Tibial artery (tissue), 4 donors: ENCODE results near the gene PPP2R1B.

ENCODE experiments used
- DNase-seq, 2 donors: peaks; one replicate each; pipeline ENCODE4 v3.0.0-alpha.2; 2019
- H3K27ac ChIP-seq, 2 donors: fragments of 200-600 bp; sonication (generic) in 1 of 2; 1 replicate in 1 of 2; 2 replicates in 1 of 2; pipeline ENCODE4 v1.5.1; 2018 to 2019; ENCODE audit warnings: mild to moderate bottlenecking in 1 of 2
- H3K27me3 ChIP-seq, 2 donors: fragments of 200-600 bp; sonication (generic) in 1 of 2; one replicate each; pipeline versions ENCODE4 v1.5.1 to v1.6.0; 2016 to 2019
- H3K36me3 ChIP-seq, 3 donors: fragments of 200-600 bp; sonication (generic) in 2 of 3; one replicate each; pipeline ENCODE4 v1.5.1; 2016 to 2019; ENCODE audit warnings: mild to moderate bottlenecking in 2 of 3
- H3K4me1 ChIP-seq, 4 donors: fragments of 200-600 bp; sonication (generic) in 2 of 4; 1 replicate in 3 of 4; 2 replicates in 1 of 4; pipeline ENCODE4 v1.5.1; 2016 to 2019
- H3K4me3 ChIP-seq, 2 donors: fragments of 200-600 bp; sonication (generic) in 1 of 2; 1 replicate in 1 of 2; 2 replicates in 1 of 2; pipeline ENCODE4 v1.5.1; 2018 to 2019; ENCODE audit warnings: mild to moderate bottlenecking in 2 of 2
- H3K9me3 ChIP-seq, 3 donors: fragments of 200-600 bp; sonication (generic) in 1 of 3; one replicate each; pipeline ENCODE4 v1.5.1; 2016 to 2019
- intact Hi-C: fragments of 100-400 bp; cut with DNase I; formaldehyde crosslinking; loops from one replicate; pipeline ENCODE4 v1.15.0; 2023; ENCODE audit warnings: low total_unique reads
- TF ChIP-seq, protein P1 (sequence below), 2 experiments: fragments of 200-600 bp in 1 of 2; fragments of 450-650 bp in 1 of 2; IDR thresholded peaks; one replicate each; pipeline ENCODE4 v1.5.1; 2017 to 2019; ENCODE audit warnings: antibody characterized with exemption in 2 of 2, mild to moderate bottlenecking in 1 of 2, moderate library complexity in 1 of 2

The PPP2R1B gene

DNA sequence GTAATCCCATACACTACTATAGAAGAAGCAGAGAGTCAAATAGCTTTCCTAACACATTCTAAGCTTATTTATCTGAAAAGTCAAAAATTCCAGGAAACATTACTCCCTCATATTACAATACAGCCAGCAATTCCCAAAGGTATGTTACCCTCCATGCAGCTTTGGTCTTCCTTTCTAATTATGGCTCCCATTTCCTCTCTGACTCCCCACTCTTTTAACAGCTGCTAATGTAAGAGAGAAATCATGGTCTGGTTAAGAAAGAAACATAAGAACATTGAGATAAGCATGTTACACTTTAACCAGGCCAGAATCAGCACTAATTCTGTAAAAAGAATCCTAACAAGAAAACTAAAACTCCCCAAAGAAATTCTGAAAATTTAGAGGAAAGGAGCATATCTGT, 6.8 kb downstream of the PPP2R1B start:
- H3K36me3 ChIP-seq = peaks cover 50 to 97% (median 52%) of the 10 kb centered on the region in 3 donors
- intact Hi-C loops = no loop called here
- no peaks in the 10 kb centered on the region for H3K27me3 ChIP-seq
- TF ChIP-seq, protein P1, sequence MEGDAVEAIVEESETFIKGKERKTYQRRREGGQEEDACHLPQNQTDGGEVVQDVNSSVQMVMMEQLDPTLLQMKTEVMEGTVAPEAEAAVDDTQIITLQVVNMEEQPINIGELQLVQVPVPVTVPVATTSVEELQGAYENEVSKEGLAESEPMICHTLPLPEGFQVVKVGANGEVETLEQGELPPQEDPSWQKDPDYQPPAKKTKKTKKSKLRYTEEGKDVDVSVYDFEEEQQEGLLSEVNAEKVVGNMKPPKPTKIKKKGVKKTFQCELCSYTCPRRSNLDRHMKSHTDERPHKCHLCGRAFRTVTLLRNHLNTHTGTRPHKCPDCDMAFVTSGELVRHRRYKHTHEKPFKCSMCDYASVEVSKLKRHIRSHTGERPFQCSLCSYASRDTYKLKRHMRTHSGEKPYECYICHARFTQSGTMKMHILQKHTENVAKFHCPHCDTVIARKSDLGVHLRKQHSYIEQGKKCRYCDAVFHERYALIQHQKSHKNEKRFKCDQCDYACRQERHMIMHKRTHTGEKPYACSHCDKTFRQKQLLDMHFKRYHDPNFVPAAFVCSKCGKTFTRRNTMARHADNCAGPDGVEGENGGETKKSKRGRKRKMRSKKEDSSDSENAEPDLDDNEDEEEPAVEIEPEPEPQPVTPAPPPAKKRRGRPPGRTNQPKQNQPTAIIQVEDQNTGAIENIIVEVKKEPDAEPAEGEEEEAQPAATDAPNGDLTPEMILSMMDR (IDR thresholded peaks at IDR 0.05) = no peak
- no peak for DNase-seq
- no peak overlapping the region for H3K27ac ChIP-seq
- H3K4me1 ChIP-seq = peaks cover 0 to 25% (median 9%) of the 10 kb centered on the region in 4 donors
- no peaks in the 10 kb centered on the region for H3K9me3 ChIP-seq
- no peak overlapping the region for H3K4me3 ChIP-seq

DNA sequence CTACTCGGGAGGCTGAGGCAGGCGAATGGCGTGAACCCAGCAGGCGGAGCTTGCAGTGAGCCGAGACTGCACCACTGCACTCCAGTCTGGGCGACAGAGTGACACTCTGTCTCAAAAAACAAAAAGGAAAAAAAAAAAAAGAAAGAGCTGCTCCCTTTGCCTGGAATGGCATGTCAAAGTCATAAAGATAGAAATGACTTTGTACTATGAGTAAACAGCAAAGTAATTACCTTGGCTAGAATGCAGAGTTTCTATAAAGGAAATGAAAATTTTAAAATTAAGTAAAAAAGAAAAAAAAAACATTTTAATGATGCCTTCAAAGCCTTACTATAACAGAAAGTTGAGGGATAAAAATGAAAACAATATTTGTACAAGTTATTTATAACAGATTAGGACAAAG, 10.1 kb downstream of the PPP2R1B start:
- intact Hi-C loops = no loop called here
- Histone ChIP-seq H3K36me3 (peaks cover 76 to 93% (median 83%) of the 10 kb centered on the region in 3 donors), H3K4me3 (no peak overlapping the region), H3K4me1 (no peaks in the 10 kb centered on the region), H3K9me3 (no peaks in the 10 kb centered on the region), H3K27ac (no peak overlapping the region), H3K27me3 (no peaks in the 10 kb centered on the region)
- TF ChIP-seq, protein P1 (IDR thresholded peaks at IDR 0.05) = no peak
- no peak for DNase-seq

DNA sequence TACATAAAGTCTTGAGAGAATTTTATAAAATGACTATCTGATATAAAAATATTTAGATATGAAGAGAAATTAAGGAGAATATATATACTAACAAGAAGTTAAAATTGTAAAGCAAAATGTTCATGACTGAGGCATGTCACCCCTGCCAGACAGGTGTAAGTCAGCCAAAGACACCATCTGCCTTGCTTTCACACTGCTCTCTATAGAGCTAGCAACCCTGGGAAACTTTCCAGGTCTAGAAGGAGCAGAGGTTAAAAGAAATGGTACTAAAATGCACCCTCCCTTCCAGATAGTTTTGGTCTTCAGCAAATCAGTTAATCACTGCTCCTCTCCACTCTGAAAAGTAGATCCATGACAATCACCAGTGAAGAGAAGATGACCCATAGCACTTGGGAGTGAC, 16.5 kb downstream of the PPP2R1B start:
- H3K36me3 ChIP-seq = peaks cover 53 to 72% (median 56%) of the 10 kb centered on the region in 3 donors
- H3K27me3 ChIP-seq = no peaks in the 10 kb centered on the region
- H3K4me3 ChIP-seq = no peak overlapping the region
- peaks cover 0 to 23% (median 12%) of the 10 kb centered on the region in 4 donors for H3K4me1 ChIP-seq
- no peak overlapping the region for H3K27ac ChIP-seq
- TF ChIP-seq, protein P1 (IDR thresholded peaks at IDR 0.05) = no peak
- intact Hi-C loops = no loop called here
- DNase-seq = no peak
- H3K9me3 ChIP-seq = no peaks in the 10 kb centered on the region

DNA sequence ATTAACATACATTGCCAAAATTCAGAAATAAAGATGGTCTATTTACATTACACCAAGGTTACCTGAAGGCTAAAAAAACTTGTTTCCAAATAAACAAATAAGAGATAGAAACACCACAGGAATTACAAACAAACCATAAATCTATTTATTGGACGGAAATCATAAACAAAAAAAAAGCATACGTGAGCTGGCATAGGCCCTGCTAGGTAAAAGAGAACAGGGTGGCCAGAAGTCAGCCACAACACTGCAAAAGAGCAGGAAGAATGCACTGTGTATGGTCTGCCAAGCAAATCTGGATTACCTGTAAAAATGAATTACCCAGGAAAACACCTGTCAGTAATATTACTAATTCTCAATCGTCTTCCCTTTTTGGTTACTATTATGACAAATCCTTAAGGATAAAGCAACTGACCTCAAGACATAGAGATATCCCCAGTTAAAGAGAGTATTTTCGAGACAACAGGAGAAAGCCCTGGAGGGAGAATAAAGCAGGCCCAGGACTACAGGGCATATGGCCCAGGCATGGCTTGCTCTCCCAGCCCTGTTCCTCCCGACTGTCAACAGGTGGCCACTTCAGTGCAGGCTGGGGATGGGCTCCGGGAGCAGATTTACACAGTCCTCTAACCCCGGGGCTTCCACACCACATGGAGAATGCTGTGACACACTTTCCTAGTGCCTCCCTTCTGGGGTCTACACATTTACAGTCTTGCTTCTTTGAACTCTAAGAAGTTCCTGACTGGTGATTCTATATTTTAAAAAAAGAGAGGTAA, 18.0 kb downstream of the PPP2R1B start:
- Histone ChIP-seq H3K36me3 (peaks cover 43 to 66% (median 48%) of the 10 kb centered on the region in 3 donors), H3K27ac (peak overlapping the region; percentile 2 to 61), H3K4me3 (no peak overlapping the region), H3K27me3 (no peaks in the 10 kb centered on the region), H3K4me1 (peaks cover 0 to 31% (median 14%) of the 10 kb centered on the region in 4 donors), H3K9me3 (no peaks in the 10 kb centered on the region)
- TF ChIP-seq, protein P1 (IDR thresholded peaks at IDR 0.05) = no peak
- intact Hi-C loops = no loop called here
- DNase-seq = no peak

DNA sequence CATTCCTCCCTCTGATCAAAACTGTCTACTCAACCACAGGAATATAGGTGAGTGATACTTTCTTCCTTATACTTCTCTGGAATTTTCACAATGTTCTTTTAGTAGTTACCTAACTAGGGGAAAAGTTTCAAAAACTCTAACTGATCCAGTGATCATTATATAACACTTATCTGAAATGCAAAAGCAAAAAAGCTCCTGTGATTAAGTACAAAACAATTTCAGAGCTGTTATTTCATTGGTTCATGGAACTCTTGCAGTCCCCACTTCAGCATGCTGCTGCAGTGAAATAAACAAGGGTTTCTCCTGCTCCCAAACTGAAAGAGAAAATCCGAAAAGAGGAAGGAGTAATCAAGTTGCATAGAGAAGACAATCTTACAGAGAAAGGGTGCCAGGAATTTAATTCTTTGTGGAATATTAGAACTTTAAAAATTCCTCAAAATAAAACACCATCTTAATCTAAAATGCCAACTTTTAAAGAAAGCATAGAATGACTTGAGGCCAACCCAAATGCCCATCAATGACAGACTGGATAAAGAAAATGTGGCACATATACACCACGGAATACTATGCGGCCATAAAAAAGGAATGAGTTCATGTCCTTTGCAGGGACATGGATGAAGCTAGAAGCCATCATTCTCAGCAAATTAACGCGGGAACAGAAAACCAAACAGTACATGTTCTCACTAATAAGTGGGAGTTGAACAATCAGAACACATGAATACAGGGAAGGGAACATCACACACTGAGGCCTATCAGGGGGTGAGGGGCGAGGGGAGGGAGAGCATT, 20.3 kb downstream of the PPP2R1B start:
- Histone ChIP-seq H3K9me3 (no peaks in the 10 kb centered on the region), H3K27ac (peak overlapping the region; percentile 54 to 61), H3K4me3 (no peak overlapping the region), H3K27me3 (no peaks in the 10 kb centered on the region), H3K36me3 (peaks cover 41 to 67% (median 45%) of the 10 kb centered on the region in 3 donors), H3K4me1 (peaks cover 0 to 31% (median 14%) of the 10 kb centered on the region in 4 donors)
- intact Hi-C loops = no loop called here
- DNase-seq = no peak
- TF ChIP-seq, protein P1 (IDR thresholded peaks at IDR 0.05) = no peak
